ENCODE results near the gene CDH5.

GRCh38 chr16:66416136-66416535, 49.6 kb downstream of the CDH5 start:
- no peak for TF ChIP-seq RXRA (IDR thresholded peaks at IDR 0.05)
- TF ChIP-seq GABPA (IDR thresholded peaks at IDR 0.05 in 1 of 2, conservative IDR thresholded peaks at IDR 0.05 in 1 of 2) = no peak
- TF ChIP-seq, protein P1, sequence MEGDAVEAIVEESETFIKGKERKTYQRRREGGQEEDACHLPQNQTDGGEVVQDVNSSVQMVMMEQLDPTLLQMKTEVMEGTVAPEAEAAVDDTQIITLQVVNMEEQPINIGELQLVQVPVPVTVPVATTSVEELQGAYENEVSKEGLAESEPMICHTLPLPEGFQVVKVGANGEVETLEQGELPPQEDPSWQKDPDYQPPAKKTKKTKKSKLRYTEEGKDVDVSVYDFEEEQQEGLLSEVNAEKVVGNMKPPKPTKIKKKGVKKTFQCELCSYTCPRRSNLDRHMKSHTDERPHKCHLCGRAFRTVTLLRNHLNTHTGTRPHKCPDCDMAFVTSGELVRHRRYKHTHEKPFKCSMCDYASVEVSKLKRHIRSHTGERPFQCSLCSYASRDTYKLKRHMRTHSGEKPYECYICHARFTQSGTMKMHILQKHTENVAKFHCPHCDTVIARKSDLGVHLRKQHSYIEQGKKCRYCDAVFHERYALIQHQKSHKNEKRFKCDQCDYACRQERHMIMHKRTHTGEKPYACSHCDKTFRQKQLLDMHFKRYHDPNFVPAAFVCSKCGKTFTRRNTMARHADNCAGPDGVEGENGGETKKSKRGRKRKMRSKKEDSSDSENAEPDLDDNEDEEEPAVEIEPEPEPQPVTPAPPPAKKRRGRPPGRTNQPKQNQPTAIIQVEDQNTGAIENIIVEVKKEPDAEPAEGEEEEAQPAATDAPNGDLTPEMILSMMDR (IDR thresholded peaks at IDR 0.05; ENCODE audit: low read depth, low read length, missing input control) = no peak
- TF ChIP-seq YY1 (IDR thresholded peaks at IDR 0.05) = no peak
- TF ChIP-seq RAD21 (IDR thresholded peaks at IDR 0.05) = no peak
- no peak for TF ChIP-seq REST (IDR thresholded peaks at IDR 0.05)
- no peak for TF ChIP-seq SP1 (IDR thresholded peaks at IDR 0.05)
- no peak for TF ChIP-seq EGR1 (IDR thresholded peaks at IDR 0.05; ENCODE audit: low read depth in 2 of 2)
- TF ChIP-seq JUND (IDR thresholded peaks at IDR 0.05) = no peak
- TF ChIP-seq, protein P2, sequence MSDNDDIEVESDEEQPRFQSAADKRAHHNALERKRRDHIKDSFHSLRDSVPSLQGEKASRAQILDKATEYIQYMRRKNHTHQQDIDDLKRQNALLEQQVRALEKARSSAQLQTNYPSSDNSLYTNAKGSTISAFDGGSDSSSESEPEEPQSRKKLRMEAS (IDR thresholded peaks at IDR 0.05) = no peak
